OCI-LY7 (cell line): Measurements from ENCODE around the gene CCNB3. TPM values are rescaled to one million over a fixed set of nuclear protein-coding genes. Genes with fewer than 3 reads are reported as not detected.

Experiments
- BruUV-seq: library from RNA; stranded (reverse); fragments of 400-500 nt; replicated peaks from 2 replicates; lab custom pipeline; 2021; lab: Mats Ljungman, UMichigan
- CTCF ChIA-PET: fragments of 300-600 bp; sonication (Branson Sonifier 250); formaldehyde crosslinking; loops from one replicate; lab custom pipeline; 2022; ENCODE audit warnings: antibody characterized with exemption; ENCODE audit not compliant: unreplicated experiment; lab: Charles Lee
- POLR2A ChIA-PET: fragments of 300-600 bp; sonication (Branson Sonifier 250); formaldehyde crosslinking; loops from one replicate; lab custom pipeline; 2022; ENCODE audit warnings: antibody characterized with exemption; lab: Charles Lee
- DNase-seq: peaks from one replicate; pipeline ENCODE4 v3.0.0-alpha.2; 2015; ENCODE audit warnings: low spot score
- H2AFZ ChIP-seq: fragments of 200-600 bp; sonication (generic), shearing (Covaris generic); 2 replicates; pipeline ENCODE4 v1.6.1; 2014; ENCODE audit warnings: mild to moderate bottlenecking, antibody characterized with exemption, low read length, moderate library complexity
- H3K27ac ChIP-seq: fragments of 200-600 bp; sonication (generic); 2 replicates; pipeline ENCODE4 v1.5.1; 2014; ENCODE audit warnings: mixed run types, low read depth, mild to moderate bottlenecking, moderate library complexity, low read length, inconsistent platforms; ENCODE audit not compliant: poor library complexity, severe bottlenecking
- H3K36me3 ChIP-seq: fragments of 200-600 bp; sonication (generic); 2 replicates; pipeline ENCODE4 v1.6.1; 2014; ENCODE audit warnings: mild to moderate bottlenecking, antibody characterized with exemption, low read length, moderate library complexity, mixed read lengths; ENCODE audit not compliant: insufficient read depth
- H3K4me1 ChIP-seq: fragments of 200-600 bp; sonication (generic); 2 replicates; pipeline ENCODE4 v1.5.1; 2014; ENCODE audit warnings: mild to moderate bottlenecking, low read length; ENCODE audit not compliant: insufficient read depth, poor library complexity, severe bottlenecking
- H3K4me2 ChIP-seq: fragments of 200-600 bp; sonication (generic); 2 replicates; pipeline ENCODE4 v1.6.1; 2014; ENCODE audit warnings: mild to moderate bottlenecking, low read length
- H3K4me3 ChIP-seq: fragments of 200-600 bp; sonication (generic); 2 replicates; pipeline ENCODE4 v1.5.1; 2014; ENCODE audit warnings: mild to moderate bottlenecking, low read depth, low read length; ENCODE audit not compliant: poor library complexity, severe bottlenecking
- H3K79me2 ChIP-seq: fragments of 200-600 bp; sonication (generic); 2 replicates; pipeline ENCODE4 v1.6.1; 2016; ENCODE audit warnings: low read depth, mild to moderate bottlenecking, low read length, moderate library complexity, mixed read lengths; ENCODE audit not compliant: insufficient read depth
- H3K9me2 ChIP-seq: fragments of 200-600 bp; sonication (generic); 2 replicates; pipeline ENCODE4 v1.6.1; 2016; ENCODE audit warnings: mild to moderate bottlenecking, low read length, mixed read lengths; ENCODE audit not compliant: insufficient read depth
- H3K9me3 ChIP-seq: fragments of 200-600 bp; sonication (generic); 2 replicates; pipeline ENCODE4 v1.6.1; 2014; ENCODE audit warnings: mild to moderate bottlenecking, mixed run types, low read length, mixed read lengths
- H4K20me1 ChIP-seq: fragments of 200-600 bp; sonication (generic); 2 replicates; pipeline ENCODE4 v1.6.1; 2014; ENCODE audit warnings: mild to moderate bottlenecking, antibody characterized with exemption, low read length, moderate library complexity, mixed read lengths; ENCODE audit not compliant: insufficient read depth
- CTCF ChIP-seq: fragments of 200-600 bp; sonication (generic); conservative IDR thresholded peaks from 2 replicates; pipeline ENCODE4 v1.5.1; 2014; ENCODE audit warnings: mild to moderate bottlenecking, antibody characterized with exemption, low read length, moderate library complexity, mixed read lengths
- EZH2phosphoT487 ChIP-seq: fragments of 200-600 bp; sonication (generic); IDR thresholded peaks from 2 replicates; pipeline ENCODE4 v1.6.1; 2018; ENCODE audit warnings: low read depth, borderline replicate concordance, mild to moderate bottlenecking, mixed run types, antibody characterized with exemption, low read length, moderate library complexity, mixed read lengths
- intact Hi-C: fragments of 100-400 bp; cut with micrococcal nuclease; formaldehyde crosslinking; loops from one replicate; pipeline ENCODE4 v1.10.0; 2022; ENCODE audit not compliant: unreplicated experiment
- total RNA-seq, 2 experiments: library from RNA; depleted of rRNA in 1 of 2; stranded (reverse); fragments of >200 nt in 1 of 2; shearing (Covaris generic) in 1 of 2; gene quantifications; 2 replicates each; pipeline ENCODE4 v1.2.3, GENCODE V29; 2014 to 2022

CCNB3 gene
- total RNA-seq, 2 experiments from 2014 or later = 2.0 to 2.7 TPM

GRCh38 chrX:50183891-50184290 is 20.7 kb upstream of the CCNB3 start:
- Histone ChIP-seq H4K20me1 (no peaks in the 10 kb centered on the region), H3K79me2 (no peaks in the 10 kb centered on the region), H3K27ac (no peak overlapping the region), H3K4me2 (no peak overlapping the region), H3K36me3 (no peaks in the 10 kb centered on the region), H3K4me1 (peaks cover 12% of the 10 kb centered on the region), H2AFZ (no peak overlapping the region), H3K4me3 (no peak overlapping the region), H3K9me3 (no peaks in the 10 kb centered on the region), H3K9me2 (no peaks in the 10 kb centered on the region)
- no TSS peak for BruUV-seq
- POLR2A ChIA-PET = interaction anchor here (1.4 kb wide), 1 partner anchor 29 kb away, joined by 3 read pairs; no protein-coding TSS in a partner anchor
- CTCF ChIA-PET = no interaction called here
- intact Hi-C loops = no loop called here
- TF ChIP-seq CTCF (no peak), EZH2phosphoT487 (no peak)
- no peak for DNase-seq

GRCh38 chrX:50188859-50189600 is 15.5 kb upstream of the CCNB3 start:
- H3K27ac ChIP-seq = no peak overlapping the region
- H3K36me3 ChIP-seq = no peaks in the 10 kb centered on the region
- POLR2A ChIA-PET = interaction anchor here (0.5 kb wide), 1 partner anchor 1676 kb away, joined by 3 read pairs; no protein-coding TSS in a partner anchor
- no peak overlapping the region for H2AFZ ChIP-seq
- BruUV-seq = no TSS peak
- no peak for DNase-seq
- H3K79me2 ChIP-seq = no peaks in the 10 kb centered on the region
- no peaks in the 10 kb centered on the region for H3K9me2 ChIP-seq
- H4K20me1 ChIP-seq = no peaks in the 10 kb centered on the region
- TF ChIP-seq EZH2phosphoT487 (no peak), CTCF (no peak)
- no peak overlapping the region for H3K4me2 ChIP-seq
- no peaks in the 10 kb centered on the region for H3K9me3 ChIP-seq
- H3K4me1 ChIP-seq = no peaks in the 10 kb centered on the region
- intact Hi-C loops = no loop called here
- no peak overlapping the region for H3K4me3 ChIP-seq
- CTCF ChIA-PET = no interaction called here

GRCh38 chrX:50198348-50198747 is 6.2 kb upstream of the CCNB3 start:
- POLR2A ChIA-PET = no interaction called here
- TF ChIP-seq EZH2phosphoT487 (no peak), CTCF (no peak)
- no peak for DNase-seq
- H3K4me2 ChIP-seq = no peak overlapping the region
- H3K36me3 ChIP-seq = no peaks in the 10 kb centered on the region
- no peaks in the 10 kb centered on the region for H3K9me3 ChIP-seq
- intact Hi-C loops = no loop called here
- no peak overlapping the region for H2AFZ ChIP-seq
- H4K20me1 ChIP-seq = no peaks in the 10 kb centered on the region
- CTCF ChIA-PET = no interaction called here
- H3K4me1 ChIP-seq = no peaks in the 10 kb centered on the region
- no peaks in the 10 kb centered on the region for H3K9me2 ChIP-seq
- H3K79me2 ChIP-seq = no peaks in the 10 kb centered on the region
- H3K27ac ChIP-seq = no peak overlapping the region
- BruUV-seq = no TSS peak
- H3K4me3 ChIP-seq = no peak overlapping the region
